ENCODE data around the gene HMGCS2. TPM values are rescaled to one million over a fixed set of nuclear protein-coding genes. Genes with fewer than 3 reads are reported as not detected.
"Not testable (repeated sequence)": the region's sequence is repeated elsewhere in the genome, so short reads cannot be mapped to it uniquely, and the experiment has no call there.

HMGCS2 gene
- total RNA-seq, 1 donor from 2014 or later = 105 TPM

DNA sequence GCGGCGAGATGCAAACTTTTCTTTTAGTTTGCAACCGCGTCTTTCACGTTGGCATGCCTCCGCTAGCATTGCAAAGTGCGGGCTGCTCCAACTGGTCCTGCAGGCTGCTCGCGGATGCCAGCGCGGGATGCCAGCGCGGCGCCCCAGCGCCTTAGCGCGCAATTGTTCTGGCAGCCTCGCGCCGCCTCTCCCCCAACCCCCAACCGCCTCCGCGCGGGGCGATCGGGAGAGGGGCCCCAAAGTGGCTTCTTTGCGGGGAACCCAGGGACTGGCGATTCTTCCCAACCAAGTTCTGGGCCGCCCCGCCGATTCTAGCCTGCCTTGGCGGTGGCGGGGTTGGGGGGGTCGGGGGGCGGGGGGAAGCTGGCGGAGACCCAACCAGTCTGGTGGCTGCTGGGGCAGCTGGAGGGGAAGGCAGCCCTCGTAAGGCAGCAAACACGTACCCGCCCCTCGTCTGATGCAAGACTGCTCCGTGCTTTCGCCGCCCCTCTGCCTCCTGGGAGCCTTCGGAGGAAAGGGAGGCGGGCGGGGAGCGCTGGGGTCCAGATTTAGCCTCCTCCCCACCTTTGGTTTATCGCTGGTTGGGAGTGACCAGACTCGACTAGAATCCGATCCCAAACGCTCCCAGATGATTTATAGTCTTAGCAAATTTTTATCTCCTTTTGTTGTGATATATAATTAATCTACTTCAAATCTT, 56.2 kb downstream of the HMGCS2 start:
- peak; percentile 62 for DNase-seq (ENCODE audit: low spot score, unreplicated experiment)
- H3K36me3 Mint-ChIP-seq (ENCODE audit: insufficient read depth) = peaks cover 2% of the 10 kb centered on the region
- no peaks in the 10 kb centered on the region for H3K27me3 Mint-ChIP-seq
- H3K4me1 Mint-ChIP-seq (ENCODE audit: low read depth) = peaks cover 38% of the 10 kb centered on the region
- no peaks in the 10 kb centered on the region for H3K9me3 Mint-ChIP-seq (ENCODE audit: low read depth)
- peak overlapping the region; percentile 97 for H3K27ac Mint-ChIP-seq
- peak overlapping the region; percentile 97 for H3K4me3 Mint-ChIP-seq (ENCODE audit: low read depth)
- TF ChIP-seq CTCF (IDR thresholded peaks at IDR 0.05; ENCODE audit: unreplicated experiment) = no peak

DNA sequence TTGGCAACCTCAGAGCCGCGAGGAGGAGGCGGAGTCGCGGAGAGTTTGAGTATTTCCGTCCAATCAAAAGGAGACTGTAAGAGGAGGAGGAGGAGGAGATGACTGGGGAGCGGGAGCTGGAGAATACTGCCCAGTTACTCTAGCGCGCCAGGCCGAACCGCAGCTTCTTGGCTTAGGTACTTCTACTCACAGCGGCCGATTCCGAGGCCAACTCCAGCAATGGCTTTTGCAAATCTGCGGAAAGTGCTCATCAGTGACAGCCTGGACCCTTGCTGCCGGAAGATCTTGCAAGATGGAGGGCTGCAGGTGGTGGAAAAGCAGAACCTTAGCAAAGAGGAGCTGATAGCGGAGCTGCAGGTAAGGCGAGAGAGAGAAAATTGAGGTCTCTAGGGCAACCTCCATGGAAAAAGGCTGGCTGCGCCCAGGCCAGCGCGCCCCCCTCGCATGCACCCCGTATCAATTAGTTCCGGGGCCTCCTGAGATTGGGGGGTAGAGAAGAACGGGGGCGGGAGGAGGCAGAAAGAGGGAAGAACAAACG, 56.8 kb downstream of the HMGCS2 start, which contains the start of gene PHGDH:
Gene PHGDH, plus strand, starts transcription at position 131 of the 538 bp plus-strand sequence. Its CDS starts 89 bp downstream, at position 220.
- H3K36me3 Mint-ChIP-seq (ENCODE audit: insufficient read depth) = peaks cover 2% of the 10 kb centered on the region
- peak; percentile 36 for DNase-seq (ENCODE audit: low spot score, unreplicated experiment)
- peak within 1 kb of the TSS; percentile 97 for H3K27ac Mint-ChIP-seq
- H3K9me3 Mint-ChIP-seq (ENCODE audit: low read depth) = no peaks in the 10 kb centered on the region
- TF ChIP-seq CTCF (IDR thresholded peaks at IDR 0.05; ENCODE audit: unreplicated experiment) = no peak
- peaks cover 37% of the 10 kb centered on the region for H3K4me1 Mint-ChIP-seq (ENCODE audit: low read depth)
- H3K4me3 Mint-ChIP-seq (ENCODE audit: low read depth) = peak within 1 kb of the TSS; percentile 97
- no peaks in the 10 kb centered on the region for H3K27me3 Mint-ChIP-seq

GRCh38 chr1:119711356-119711803, 57.3 kb downstream of the HMGCS2 start:
- not testable (repeated sequence) for H3K27me3 Mint-ChIP-seq; H3K36me3 Mint-ChIP-seq (ENCODE audit: insufficient read depth); H3K9me3 Mint-ChIP-seq (ENCODE audit: low read depth); DNase-seq (ENCODE audit: low spot score, unreplicated experiment)
- Mint-ChIP-seq H3K4me1 (ENCODE audit: low read depth) (peaks cover 34% of the 10 kb centered on the region), H3K27ac (peak overlapping the region; percentile 96), H3K4me3 (ENCODE audit: low read depth) (peak overlapping the region; percentile 97)

- not testable (repeated sequence) for H3K4me3 Mint-ChIP-seq (ENCODE audit: low read depth); H3K4me1 Mint-ChIP-seq (ENCODE audit: low read depth); DNase-seq (ENCODE audit: low spot score, unreplicated experiment); H3K27me3 Mint-ChIP-seq; H3K27ac Mint-ChIP-seq; H3K36me3 Mint-ChIP-seq (ENCODE audit: insufficient read depth)
- peaks cover 20% of the 10 kb centered on the region for H3K9me3 Mint-ChIP-seq (ENCODE audit: low read depth)
Measured at GRCh38 chr1:119706599-119706998, 62.1 kb downstream of the HMGCS2 start.

GRCh38 chr1:119703666-119704450, 64.8 kb downstream of the HMGCS2 start:
- no peak for TF ChIP-seq CTCF (IDR thresholded peaks at IDR 0.05; ENCODE audit: unreplicated experiment)
- no peak overlapping the region for H3K4me3 Mint-ChIP-seq (ENCODE audit: low read depth)
- no peak for DNase-seq (ENCODE audit: low spot score, unreplicated experiment)
- H3K4me1 Mint-ChIP-seq (ENCODE audit: low read depth) = no peaks in the 10 kb centered on the region
- H3K27ac Mint-ChIP-seq = no peak overlapping the region
- H3K27me3 Mint-ChIP-seq = no peaks in the 10 kb centered on the region
- peaks cover 4% of the 10 kb centered on the region for H3K36me3 Mint-ChIP-seq (ENCODE audit: insufficient read depth)
- H3K9me3 Mint-ChIP-seq (ENCODE audit: low read depth) = peaks cover 28% of the 10 kb centered on the region

DNA sequence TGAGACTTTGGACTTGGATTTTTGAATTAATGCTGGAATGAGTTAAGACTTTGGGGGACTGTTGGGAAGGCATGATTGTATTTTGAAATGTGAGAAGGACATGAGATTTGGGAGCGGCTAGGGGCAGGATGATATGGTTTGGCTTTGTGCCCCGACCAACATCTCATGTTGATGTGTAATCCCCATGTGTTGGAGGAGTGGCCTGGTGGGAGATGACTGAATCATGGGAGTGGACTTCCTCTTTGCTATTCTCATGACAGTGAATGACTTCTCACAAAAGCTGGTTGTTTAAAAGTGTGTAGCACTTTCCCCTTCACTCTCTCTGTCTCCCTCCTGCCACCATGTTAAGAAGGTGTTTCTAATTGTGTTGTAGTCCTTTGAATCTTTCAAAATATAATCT, 66.3 kb downstream of the HMGCS2 start:
- Mint-ChIP-seq H3K36me3 (ENCODE audit: insufficient read depth) (peaks cover 4% of the 10 kb centered on the region), H3K4me1 (ENCODE audit: low read depth) (no peaks in the 10 kb centered on the region), H3K9me3 (ENCODE audit: low read depth) (peaks cover 28% of the 10 kb centered on the region), H3K27ac (no peak overlapping the region), H3K4me3 (ENCODE audit: low read depth) (no peak overlapping the region), H3K27me3 (no peaks in the 10 kb centered on the region)
- no peak for DNase-seq (ENCODE audit: low spot score, unreplicated experiment)
- TF ChIP-seq CTCF (IDR thresholded peaks at IDR 0.05; ENCODE audit: unreplicated experiment) = no peak
